OCI-M2 (cell line): ENCODE data around the gene NEU4.

Source experiments
- DNase-seq: peaks from one replicate; lab custom pipeline; 2025; ENCODE audit not compliant: unreplicated experiment; lab: John Stamatoyannopoulos, UW

The NEU4 gene

DNA sequence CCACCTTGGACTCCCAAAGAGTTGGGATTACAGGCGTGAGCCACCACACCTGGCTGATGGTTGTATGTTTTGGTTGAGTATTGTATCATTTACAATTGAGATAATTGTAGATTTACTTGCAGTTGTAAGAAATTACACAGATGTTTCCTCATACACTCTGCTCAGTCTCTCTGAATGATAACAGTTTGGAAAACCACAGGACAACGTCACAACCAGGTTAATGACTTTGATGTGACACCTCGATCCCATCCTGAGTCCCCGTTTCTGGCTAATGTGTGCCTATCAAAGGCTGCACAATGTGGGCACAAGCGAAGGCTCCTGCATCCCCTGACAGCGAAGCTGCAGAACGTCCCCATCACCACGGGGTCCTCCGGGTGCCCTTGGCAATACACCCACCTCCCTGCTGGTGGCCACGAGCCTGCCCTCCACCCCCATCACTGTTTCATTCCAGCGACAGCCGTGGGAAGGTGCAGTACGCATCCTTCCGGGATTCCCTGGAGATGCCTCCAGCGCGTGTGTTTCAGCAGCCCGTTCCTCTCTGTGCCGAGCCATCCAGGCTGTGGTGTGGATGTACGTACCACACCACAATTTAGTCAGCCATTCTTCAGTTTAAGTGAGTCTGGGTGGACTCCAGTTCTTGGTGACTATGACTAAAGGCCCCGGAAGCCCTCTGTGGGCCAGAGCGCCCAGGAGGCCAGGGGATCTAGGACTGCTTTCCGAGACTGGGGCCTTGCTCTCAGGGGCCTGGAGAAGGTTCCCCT lies 54.0 kb downstream of the NEU4 start:
- DNase-seq = no peak

DNA sequence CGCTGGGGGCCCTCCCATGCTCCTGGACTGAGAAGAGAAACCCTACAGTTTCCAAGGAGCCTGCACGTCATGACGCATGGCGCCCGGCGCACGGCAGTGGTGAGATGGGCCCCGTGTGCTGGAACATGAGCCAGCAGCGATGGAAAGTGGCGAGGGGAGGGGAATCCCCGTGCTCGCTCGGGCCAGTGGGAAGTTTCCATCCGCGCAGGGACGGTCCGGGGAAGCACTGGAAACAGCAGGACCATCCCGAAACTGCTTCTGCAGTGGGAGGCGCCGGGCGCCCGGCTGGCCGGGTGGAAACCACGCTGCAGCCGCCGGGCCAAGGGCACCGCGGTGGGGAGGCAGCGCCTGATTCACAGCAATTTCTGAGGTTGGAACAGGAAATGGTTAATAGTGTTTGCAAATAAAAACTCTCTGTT lies 54.6 kb downstream of the NEU4 start:
- no peak for DNase-seq

DNA sequence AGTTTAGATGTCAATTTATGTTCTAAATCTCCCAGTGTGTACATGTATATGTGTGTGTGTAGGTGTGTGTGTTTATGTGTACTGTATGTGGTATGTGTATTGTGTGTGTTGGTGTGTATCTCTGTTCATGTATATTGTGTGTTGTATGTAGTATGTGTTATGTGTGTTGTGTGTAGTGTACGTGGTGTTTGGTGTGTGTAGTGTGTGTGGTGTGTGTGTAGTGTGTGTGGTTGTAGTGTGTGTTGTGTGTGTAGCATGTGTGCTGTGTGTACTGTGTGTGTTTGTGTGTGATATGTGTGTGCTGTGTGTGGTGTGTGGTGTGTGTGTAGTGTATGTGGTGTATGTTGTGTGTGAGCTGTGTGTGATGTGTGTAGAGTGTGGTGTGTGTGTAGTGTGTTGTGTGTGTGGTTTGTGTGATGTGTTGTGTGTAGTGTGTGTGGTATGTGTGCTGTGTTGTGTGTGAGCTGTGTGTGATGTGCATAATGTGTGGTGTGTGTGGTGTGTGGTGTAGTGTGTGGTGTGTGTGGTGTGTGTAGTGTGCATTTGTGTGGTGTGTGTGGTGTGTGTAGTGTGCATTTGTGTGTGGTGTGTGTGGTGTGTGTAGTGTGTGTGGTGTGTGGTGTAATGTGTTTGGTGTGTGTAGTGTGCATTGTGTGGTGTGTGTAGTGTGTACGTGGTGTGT lies 55.3 kb downstream of the NEU4 start:
- DNase-seq = no peak

DNA sequence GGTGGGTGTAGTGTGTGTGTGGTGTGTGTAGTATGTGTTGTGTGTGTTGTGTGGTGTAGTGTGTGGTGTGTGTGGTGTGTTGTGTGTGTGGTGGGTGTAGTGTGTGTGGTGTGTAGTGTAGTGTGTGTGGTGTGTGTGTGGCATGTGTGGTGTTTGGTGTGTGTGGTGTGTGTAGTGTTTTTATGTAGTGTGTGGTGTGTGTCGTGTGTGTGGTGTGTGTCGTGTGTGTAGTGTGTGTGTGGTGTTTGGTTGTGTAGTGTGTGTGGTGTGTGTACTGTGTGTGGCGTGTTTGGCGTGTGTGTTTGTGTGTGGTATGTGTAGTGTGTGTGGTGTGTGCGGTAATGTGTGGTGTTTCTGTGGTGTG lies 55.8 kb downstream of the NEU4 start:
- no peak for DNase-seq

GRCh38 chr2:241865416-241865956 lies 56.5 kb downstream of the NEU4 start:
- DNase-seq = no peak

- no peak for DNase-seq
Observed at GRCh38 chr2:241865957-241866789, 57.2 kb downstream of the NEU4 start.
